ES-I3 (cell line): ENCODE results near the gene MADCAM1.

Source experiments
- H3K36me3 ChIP-seq: 2 replicates; pipeline ENCODE4 v1.6.1; 2013; ENCODE audit warnings: mild to moderate bottlenecking, low read length, control low read depth, moderate library complexity; ENCODE audit not compliant: insufficient read depth
- H3K4me1 ChIP-seq: 2 replicates; pipeline ENCODE4 v1.6.1; 2013; ENCODE audit warnings: mild to moderate bottlenecking, control low read depth, low read length; ENCODE audit not compliant: insufficient read depth
- H3K9ac ChIP-seq: 2 replicates; pipeline ENCODE4 v1.6.1; 2013; ENCODE audit warnings: low read depth, mild to moderate bottlenecking, low read length, moderate library complexity
- H3K9me3 ChIP-seq: 2 replicates; pipeline ENCODE4 v1.6.1; 2013; ENCODE audit warnings: mild to moderate bottlenecking, low read length, moderate library complexity; ENCODE audit not compliant: control insufficient read depth, insufficient read depth

MADCAM1 gene

DNA sequence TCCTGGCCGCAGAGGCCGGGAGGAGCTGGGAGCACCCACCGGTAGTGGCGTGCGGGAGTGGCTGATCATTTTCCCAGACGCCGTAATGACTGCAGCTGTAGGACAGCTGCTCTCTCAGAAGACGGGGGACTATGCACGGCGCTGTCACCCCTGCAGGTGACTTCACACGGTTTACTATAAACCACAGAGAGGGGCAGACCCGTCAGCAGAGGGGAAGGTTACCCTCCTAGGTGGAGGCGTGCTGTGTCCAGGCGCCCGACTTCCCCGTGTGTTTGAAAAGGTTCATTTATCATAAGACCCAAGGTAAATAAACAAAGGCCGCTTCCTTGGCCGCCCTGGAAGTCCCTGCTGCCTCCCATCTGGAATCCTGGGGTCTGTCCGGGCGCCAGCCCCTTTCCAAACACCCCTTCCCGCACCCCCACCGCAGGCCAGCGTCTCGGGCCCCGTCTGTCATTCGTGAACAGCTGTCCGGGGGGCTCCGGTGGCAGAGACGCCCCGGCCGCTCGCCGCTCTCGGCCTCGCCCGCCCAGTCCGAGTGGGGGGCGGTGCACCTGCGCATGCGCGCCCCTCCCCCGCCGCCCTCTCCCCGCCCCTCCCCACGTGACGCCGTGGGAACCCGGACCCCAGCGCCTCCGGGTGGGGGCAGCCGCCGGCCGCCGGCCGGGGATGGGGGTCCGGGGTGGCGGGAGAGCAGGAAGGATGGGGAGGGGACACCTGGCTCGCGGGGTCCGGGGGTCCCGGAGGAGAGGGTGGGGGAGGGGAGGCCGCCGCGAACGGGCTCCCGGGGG, 36.4 kb upstream of the MADCAM1 start:
- Histone ChIP-seq H3K4me1 (no peaks in the 10 kb centered on the region), H3K36me3 (no peaks in the 10 kb centered on the region), H3K9me3 (no peaks in the 10 kb centered on the region), H3K9ac (peak overlapping the region; percentile 89)

GRCh38 chr19:460877-461720, 35.2 kb upstream of the MADCAM1 start, which contains the start of gene SHC2:
TSS of gene SHC2 (minus strand) at chr19:461033. CDS start at chr19:460996, 37 bp downstream.
- H3K36me3 ChIP-seq: no peaks in the 10 kb centered on the region
- H3K9ac ChIP-seq: peak within 1 kb of the TSS; percentile 89
- H3K4me1 ChIP-seq: no peaks in the 10 kb centered on the region
- H3K9me3 ChIP-seq: no peaks in the 10 kb centered on the region

DNA sequence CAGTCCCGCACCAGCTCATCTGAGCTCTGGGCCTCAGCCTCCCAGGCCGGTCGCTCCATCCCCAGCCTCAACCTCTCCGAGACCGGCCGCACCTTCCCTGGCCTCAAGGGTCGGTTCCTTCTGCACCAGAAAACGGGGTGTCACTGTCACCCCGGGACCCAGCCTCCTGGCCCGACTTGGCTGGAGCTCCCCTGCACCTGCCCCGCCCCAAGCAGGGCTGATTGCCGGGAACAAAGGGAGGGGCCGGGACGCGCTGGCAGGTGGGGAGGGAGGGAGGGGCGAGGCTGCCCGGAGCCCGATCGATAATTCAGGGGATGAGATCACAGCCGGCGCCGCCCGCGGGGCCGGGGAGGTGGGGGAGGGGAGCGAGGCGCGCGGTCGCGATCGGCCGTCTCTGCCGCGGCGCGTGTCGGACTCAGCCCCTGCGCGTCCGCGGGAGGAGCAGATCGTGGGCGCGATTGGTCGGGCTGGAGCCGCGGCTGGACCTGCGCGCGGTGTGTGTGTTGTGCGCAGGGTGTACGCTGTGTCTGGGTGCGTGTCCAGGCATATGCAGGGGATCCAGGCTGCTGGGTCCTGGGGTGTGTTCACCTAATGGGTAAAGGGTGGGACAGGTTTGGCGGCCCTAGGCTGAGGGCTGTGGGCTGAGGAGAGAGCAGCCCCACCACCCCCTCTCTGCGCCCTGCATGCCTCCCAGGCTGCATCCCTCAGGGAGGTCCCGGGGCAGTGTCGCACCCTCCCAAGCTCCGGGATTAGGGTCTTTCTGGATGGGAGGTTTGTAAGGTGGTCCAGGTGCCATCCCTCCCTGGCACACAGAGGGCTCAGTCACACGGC, 34.4 kb upstream of the MADCAM1 start:
- Histone ChIP-seq H3K4me1 (no peaks in the 10 kb centered on the region), H3K9ac (peak overlapping the region; percentile 48; the same call in 1 of the 2 replicates), H3K36me3 (no peaks in the 10 kb centered on the region), H3K9me3 (no peaks in the 10 kb centered on the region)

- H3K9me3 ChIP-seq: no peaks in the 10 kb centered on the region
- no peaks in the 10 kb centered on the region for H3K36me3 ChIP-seq
- no peak overlapping the region for H3K9ac ChIP-seq
- H3K4me1 ChIP-seq: no peaks in the 10 kb centered on the region
Observed at GRCh38 chr19:463483-464207, 32.6 kb upstream of the MADCAM1 start.

GRCh38 chr19:464208-464545, 32.1 kb upstream of the MADCAM1 start:
- no peaks in the 10 kb centered on the region for H3K4me1 ChIP-seq
- no peak overlapping the region for H3K9ac ChIP-seq
- no peaks in the 10 kb centered on the region for H3K36me3 ChIP-seq
- no peaks in the 10 kb centered on the region for H3K9me3 ChIP-seq

GRCh38 chr19:465056-465816, 31.1 kb upstream of the MADCAM1 start:
- H3K36me3 ChIP-seq: no peaks in the 10 kb centered on the region

GRCh38 chr19:467554-467953, 28.7 kb upstream of the MADCAM1 start:
- Histone ChIP-seq H3K9ac (no peak overlapping the region), H3K4me1 (no peaks in the 10 kb centered on the region), H3K36me3 (no peaks in the 10 kb centered on the region), H3K9me3 (no peaks in the 10 kb centered on the region)

More at GRCh38 chr19:465056-465816, 31.1 kb upstream of the MADCAM1 start:
- H3K4me1 ChIP-seq: no peaks in the 10 kb centered on the region
- no peak overlapping the region for H3K9ac ChIP-seq
- no peaks in the 10 kb centered on the region for H3K9me3 ChIP-seq

- Histone ChIP-seq H3K4me1 (no peaks in the 10 kb centered on the region), H3K9ac (no peak overlapping the region), H3K9me3 (no peaks in the 10 kb centered on the region), H3K36me3 (no peaks in the 10 kb centered on the region)
Observed at GRCh38 chr19:468587-469256, 27.6 kb upstream of the MADCAM1 start.

DNA sequence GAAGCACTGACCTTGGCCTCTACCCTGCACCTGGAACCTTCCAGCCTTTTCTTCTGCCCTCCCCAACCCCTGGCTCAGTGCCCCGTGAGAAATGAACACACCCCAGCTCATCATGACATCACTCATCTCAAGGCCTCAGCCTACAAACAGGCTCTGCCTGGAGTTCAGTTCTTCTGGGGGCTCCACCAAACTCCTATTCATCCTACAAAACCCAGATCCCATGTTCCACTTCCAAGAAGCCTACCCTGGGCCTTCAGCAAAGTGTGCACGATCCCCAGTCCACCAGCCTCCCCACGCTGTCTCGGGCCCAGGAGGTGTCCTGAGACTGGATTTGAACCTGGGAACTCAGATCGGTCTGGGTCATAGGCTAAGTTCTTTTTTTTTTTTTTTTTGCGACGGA, 26.5 kb upstream of the MADCAM1 start:
- H3K9me3 ChIP-seq: no peaks in the 10 kb centered on the region
- no peak overlapping the region for H3K9ac ChIP-seq
- H3K36me3 ChIP-seq: no peaks in the 10 kb centered on the region
- no peaks in the 10 kb centered on the region; the same call in 1 of the 2 replicates for H3K4me1 ChIP-seq

DNA sequence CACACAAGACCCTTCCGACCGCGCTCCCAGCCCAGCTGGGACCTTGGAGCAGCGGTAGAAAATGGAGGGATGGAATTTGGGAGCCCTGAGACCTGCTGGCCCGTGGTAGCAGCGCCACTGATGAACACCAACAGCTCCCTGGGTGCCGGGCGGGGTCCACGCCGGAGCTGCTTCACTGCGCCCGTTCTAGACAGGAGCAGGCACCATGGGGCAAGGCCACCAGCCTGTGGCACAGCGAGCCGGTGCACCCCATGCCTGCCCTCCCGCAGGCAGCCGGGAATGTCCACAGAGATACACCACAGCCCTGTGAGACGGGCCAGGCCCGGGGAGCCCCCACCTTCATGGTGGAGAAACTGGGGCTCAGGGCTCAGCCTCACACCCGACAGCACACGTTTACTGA, 25.6 kb upstream of the MADCAM1 start:
- H3K36me3 ChIP-seq: no peaks in the 10 kb centered on the region
- H3K9me3 ChIP-seq: no peaks in the 10 kb centered on the region
- H3K9ac ChIP-seq: no peak overlapping the region
- no peaks in the 10 kb centered on the region; the same call in 1 of the 2 replicates for H3K4me1 ChIP-seq

DNA sequence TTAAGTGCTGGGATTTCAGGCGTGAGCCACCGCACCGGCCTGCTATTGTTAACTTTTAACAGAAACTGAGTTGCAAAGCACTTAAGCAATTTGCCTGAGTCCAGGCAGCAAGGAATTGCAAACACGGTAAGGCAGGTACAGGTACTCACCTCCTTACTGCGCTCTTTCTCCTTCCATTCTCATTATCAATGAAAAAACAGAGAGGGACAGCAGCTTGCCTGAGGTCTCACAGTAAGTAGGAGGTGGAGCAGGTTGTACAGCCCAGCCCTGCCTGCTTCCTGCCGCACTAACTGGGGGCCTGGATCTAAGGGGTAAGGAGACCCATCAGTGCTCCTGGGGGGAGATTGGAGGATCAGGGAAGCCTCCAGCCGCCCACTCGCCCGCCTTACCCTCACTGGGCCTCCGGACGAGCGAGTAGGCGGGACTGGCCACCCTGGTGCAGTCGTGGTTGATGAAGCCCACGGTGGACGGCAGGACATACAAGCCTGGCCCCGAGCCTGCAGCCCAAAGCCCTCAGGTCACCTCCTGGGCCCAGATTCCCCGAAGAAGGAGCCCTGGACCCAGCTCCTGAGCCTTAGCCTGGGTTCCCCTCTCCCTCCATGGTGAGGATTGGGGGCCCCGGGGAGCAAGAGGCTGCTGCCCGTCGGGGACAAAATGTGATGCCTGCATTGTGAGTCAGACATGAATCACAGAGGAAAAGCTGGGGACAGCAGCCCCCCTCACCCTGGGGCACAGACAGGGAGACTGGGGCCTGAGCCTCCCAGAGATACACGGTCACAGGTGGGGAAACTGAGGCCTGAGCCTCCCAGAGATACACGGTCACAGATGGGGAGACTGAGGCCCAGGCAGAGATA, 24.1 kb upstream of the MADCAM1 start:
- Histone ChIP-seq H3K4me1 (no peaks in the 10 kb centered on the region; the same call in 1 of the 2 replicates), H3K36me3 (no peaks in the 10 kb centered on the region), H3K9ac (no peak overlapping the region), H3K9me3 (no peaks in the 10 kb centered on the region)
